ENCODE data around the gene MRGPRG. TPM values are rescaled to one million over a fixed set of nuclear protein-coding genes. Genes with fewer than 3 reads are reported as not detected.

The MRGPRG gene
- polyA plus RNA-seq, 3 donors: not detected

- DNase-seq (ENCODE audit: low read depth in 3 of 3, low spot score in 2 of 3): no peak
These were observed 11.0 kb downstream of the MRGPRG start for GRCh38 chr11:3207526-3208189.

DNA sequence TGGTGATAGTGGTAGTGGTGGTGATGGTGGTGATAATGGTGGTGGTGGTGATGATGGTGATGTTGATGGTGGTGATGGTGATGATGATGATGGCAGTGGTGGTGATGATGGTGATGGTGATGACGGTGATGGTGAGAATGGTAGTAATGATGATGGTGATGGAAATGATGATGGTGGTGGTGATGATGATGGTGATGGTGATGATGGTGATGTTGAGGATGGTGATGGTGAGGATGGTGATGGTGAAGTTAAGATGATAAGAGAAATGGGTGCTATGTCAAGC lies 11.8 kb downstream of the MRGPRG start:
- DNase-seq (ENCODE audit: low read depth in 3 of 3, low spot score in 2 of 3): no peak

DNA sequence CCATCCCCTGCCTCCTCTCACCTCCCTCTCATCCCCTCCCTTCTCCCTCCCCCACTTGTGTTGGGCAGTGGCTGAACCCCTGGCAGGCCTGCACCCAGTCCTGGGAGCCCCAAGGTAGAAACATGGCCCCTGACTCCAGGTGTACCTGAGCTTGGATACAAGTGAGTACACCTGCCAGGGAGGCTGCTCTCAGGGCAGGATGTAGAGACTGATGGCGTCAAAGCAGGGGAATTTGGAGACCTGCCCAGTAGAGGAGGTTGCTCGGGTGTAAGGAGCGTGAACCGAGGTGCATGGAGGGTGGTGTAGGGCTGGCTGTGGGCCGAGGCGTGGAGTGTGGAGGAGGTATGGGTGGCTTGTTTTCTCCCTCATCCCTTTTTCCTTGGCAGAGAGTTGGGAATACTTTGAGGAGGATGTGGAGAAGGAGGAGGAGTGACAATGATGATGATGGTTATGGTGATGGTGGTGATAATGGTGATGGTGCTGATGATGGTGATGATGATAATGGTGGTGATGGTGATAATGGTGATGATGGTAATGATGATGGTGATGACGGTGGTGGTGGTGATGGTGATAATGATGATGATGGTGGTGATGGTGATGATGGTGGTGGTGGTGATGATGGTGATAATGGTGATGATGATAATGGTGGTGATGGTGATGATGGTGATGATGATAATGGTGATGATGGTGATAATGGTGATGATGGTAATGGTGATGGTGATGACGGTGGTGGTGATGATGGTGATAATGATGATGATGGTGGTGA lies 12.3 kb downstream of the MRGPRG start:
- DNase-seq (ENCODE audit: low read depth in 3 of 3, low spot score in 2 of 3): no peak

- DNase-seq (ENCODE audit: low read depth in 3 of 3, low spot score in 2 of 3): no peak
These were observed 13.1 kb downstream of the MRGPRG start for GRCh38 chr11:3205261-3206155.

DNA sequence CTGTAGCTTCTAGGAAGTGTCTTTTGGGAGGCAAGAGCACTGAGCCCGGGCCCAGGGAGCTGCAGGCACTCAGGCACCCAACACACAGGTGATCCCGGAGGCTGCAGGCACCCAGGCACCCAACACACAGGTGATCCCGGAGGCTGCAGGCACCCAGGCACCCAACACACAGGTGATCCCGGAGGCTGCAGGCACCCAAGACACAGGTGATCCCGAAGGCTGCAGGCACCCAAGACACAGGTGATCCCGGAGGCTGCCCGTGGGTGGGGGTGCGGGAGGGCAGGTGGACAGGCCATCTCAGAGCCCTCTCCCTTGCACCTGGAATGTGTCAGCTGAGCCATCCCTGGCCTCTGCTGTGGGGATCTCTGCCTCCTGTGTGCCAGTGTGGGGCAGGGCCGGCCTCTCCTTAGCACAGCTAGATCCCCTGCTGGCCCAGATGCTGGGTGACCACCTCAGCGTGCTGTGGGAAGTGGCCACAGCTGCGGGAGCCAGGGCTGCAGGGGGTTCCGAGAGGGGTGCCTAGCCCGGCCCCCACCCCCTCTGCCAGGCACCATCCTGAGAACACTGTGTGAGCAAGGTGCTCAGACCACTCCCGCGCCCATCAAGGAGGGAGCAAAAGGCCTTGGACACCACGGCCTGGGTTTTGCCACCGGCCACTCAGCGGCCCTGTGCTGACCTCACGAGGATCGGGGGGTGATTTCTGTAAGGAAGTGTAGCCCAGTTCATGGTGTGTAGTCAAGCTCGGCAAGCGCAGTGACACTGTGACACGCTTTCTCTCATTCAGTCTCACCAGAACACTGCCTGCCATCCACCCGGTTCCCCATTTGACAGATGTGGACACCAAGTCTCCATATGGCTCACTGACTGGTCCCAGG lies 14.2 kb downstream of the MRGPRG start:
- no peak for DNase-seq (ENCODE audit: low read depth in 3 of 3, low spot score in 2 of 3)

- DNase-seq (ENCODE audit: low read depth in 3 of 3, low spot score in 2 of 3): no peak
These were observed 15.2 kb downstream of the MRGPRG start for GRCh38 chr11:3203221-3204043.

DNA sequence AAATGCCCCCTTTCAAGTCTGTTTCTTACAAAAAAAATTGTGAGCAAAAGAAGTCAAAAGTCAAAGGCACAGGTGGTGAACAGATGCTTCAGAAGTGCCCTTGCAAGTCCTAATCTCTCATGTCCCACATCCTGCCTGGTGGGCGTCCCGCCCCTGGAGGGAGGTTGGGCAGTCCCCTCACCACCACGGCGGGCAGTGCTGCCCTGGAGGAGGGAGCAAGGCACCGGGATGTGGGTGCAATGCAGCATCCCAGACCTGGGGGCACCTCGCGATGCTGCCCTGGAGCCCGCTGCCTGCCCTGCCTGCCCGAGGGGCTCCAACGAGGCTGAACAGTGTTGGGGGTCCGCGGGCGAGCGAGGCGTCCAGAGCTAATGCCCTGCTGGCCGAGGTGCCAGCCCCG lies 15.9 kb downstream of the MRGPRG start:
- DNase-seq (ENCODE audit: low read depth in 3 of 3, low spot score in 2 of 3): no peak

DNA sequence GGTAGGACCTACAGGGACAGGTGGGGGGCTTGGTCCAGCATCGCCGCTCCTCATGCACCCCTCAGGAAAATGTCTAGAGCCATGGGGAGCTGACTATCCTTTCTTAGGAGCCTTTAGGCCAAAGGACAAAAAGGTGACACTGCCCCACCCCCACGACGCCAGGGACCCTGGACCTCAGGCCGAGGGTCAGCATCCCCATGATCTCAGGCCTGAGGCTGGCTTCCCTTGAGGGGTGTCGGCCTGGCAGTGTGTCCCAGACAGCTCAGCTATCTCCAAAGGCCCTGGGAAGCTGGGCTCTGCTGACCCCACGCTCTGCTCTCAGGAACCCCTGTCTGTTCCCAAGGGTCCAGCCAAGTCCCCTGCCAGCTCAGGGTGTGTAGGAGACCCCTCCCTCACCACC lies 16.3 kb downstream of the MRGPRG start:
- DNase-seq (ENCODE audit: low read depth in 3 of 3, low spot score in 2 of 3): no peak

GRCh38 chr11:3201677-3202181 lies 16.9 kb downstream of the MRGPRG start:
- no peak for DNase-seq (ENCODE audit: low read depth in 3 of 3, low spot score in 2 of 3)

GRCh38 chr11:3201112-3201581 lies 17.5 kb downstream of the MRGPRG start:
- no peak for DNase-seq (ENCODE audit: low read depth in 3 of 3, low spot score in 2 of 3)

DNA sequence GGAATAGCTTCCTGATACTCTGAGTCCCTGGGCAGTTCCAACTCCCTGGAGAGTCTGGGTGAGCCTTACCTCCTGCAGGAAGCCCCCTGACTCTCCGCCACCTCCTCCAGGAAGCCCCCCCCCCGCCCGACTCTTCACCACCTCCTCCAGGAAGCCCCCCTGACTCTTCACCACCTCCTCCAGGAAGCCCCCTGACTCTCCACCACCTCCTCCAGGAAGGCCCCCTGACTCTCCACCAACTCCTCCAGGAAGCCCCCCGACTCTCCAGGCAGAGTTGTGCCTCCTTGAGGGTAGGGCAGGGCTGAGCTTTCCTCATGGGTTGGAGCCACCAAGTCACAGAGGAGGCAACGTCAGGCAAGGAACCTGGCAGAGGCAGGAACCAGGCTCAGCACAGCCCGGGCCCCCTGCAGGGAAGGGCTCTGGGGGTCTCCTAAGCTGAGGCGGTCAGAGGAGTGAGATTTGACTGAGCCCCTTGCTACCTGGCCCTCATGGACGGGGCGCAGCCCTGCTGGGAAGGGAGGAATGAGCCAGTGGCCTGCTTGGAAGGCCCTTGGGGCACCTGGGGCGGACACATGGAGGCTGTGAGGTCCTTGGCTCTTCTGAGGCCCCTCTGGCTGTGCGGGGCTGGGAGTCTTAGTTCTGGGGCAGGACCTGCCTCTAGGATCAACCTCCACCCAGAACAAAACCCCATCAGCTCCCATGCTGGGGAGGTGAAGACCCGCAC lies 18.1 kb downstream of the MRGPRG start:
- no peak for DNase-seq (ENCODE audit: low read depth in 3 of 3, low spot score in 2 of 3)

DNA sequence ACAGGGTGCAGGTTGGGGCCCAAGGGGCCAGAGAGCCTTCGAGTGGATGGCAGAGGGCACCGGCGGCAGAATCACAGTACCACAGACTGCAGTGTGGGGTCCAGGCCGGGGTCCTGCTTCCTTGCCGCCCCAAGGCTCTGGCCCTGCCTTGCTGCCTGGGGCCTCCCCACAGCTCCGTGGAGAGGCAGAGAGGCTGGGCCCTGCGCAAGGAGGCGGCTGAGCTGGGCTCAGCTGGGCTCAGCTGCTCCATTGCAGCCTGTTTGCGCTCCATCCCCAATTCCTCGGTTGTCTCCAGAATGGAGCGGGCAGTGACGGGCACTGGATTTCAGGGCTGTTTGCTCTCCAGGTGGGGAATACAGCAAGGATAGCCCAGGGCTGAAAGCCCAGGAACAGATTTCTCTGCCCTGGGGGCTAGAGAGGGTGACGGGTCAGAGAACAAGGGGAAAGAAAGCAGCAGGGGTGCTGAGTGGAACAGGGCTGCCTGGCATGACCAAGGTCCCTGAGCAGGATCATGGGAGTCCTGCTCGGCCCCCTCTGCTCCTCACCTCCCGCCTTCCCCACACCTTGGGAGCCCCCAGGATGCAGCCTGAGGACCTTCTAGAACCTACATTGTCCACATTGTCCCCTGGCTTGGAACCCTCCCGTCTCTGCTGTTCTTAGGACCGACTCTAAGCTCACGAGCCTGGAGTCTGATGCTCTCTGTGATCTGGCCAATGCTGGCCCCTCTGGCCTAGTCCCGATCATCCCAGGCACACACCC lies 18.9 kb downstream of the MRGPRG start:
- no peak for DNase-seq (ENCODE audit: low read depth in 3 of 3, low spot score in 2 of 3)

- no peak for DNase-seq (ENCODE audit: low read depth in 3 of 3, low spot score in 2 of 3)
These were observed 19.8 kb downstream of the MRGPRG start for GRCh38 chr11:3198815-3199214.

DNA sequence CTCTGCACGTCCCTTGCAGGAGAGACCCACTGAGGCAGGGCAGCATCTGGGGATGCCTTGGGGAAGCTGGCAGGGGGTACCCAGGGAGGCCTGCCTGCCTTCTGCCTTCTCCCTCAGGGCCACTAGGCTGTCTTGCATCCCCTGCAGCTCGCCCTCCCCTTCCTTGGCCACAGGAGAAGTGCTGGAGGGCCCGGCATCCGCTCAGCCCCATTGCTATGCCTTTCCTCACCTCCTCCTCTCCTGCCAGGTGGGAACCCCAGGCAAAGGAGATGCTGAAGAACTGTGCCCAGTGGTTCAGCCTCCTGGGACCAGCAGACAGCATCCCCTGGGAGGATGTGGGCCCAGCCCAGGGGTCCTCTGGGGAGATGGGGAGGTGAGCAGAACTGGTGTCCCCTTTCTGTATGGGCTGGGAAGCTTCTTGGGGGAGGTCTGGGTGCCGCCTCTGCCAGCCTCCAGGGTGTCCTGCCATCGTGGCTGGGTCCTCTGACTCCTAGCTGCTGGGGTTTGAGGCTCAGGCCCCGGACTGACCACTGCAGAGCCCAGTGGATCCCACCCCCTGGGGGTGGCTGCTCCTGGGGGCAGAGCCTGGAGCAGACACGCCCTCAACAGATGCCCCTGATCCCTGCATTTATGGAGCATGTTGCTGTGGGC lies 20.6 kb downstream of the MRGPRG start:
- DNase-seq (ENCODE audit: low read depth in 3 of 3, low spot score in 2 of 3): no peak

- no peak for DNase-seq (ENCODE audit: low read depth in 3 of 3, low spot score in 2 of 3)
These were observed 21.4 kb downstream of the MRGPRG start for GRCh38 chr11:3197044-3197695.

- DNase-seq (ENCODE audit: low read depth in 3 of 3, low spot score in 2 of 3): no peak
These were observed 22.2 kb downstream of the MRGPRG start for GRCh38 chr11:3196161-3197043.

All from right renal cortex interstitium (tissue), 3 donors.